Keratinocyte (primary cell): ENCODE results near the gene ATP2B2.

Experiments
- CTCF ChIP-seq, 3 experiments: IDR thresholded peaks in 1 of 3; conservative IDR thresholded peaks in 1 of 3; optimal IDR thresholded peaks in 1 of 3; 2 replicates in 2 of 3; 3 replicates in 1 of 3; pipeline versions ENCODE3 to v1.5.1; 2011; ENCODE audit warnings: low read length in 3 of 3, mild to moderate bottlenecking in 3 of 3, moderate library complexity in 2 of 3, control low read depth in 1 of 3, inconsistent platforms in 1 of 3; ENCODE audit not compliant: insufficient read depth in 2 of 3; ENCODE audit errors: extremely low read depth in 1 of 3
- EZH2 ChIP-seq: IDR thresholded peaks from one replicate; pipeline ENCODE4 v1.6.1; 2012; ENCODE audit warnings: inconsistent platforms, mild to moderate bottlenecking, low read length, moderate library complexity

GRCh38 chr3:10312391-10312790, 193.0 kb downstream of the ATP2B2 start:
- TF ChIP-seq CTCF (optimal IDR thresholded peaks at IDR 0.05 in 1 of 3, IDR thresholded peaks at IDR 0.05 in 1 of 3, conservative IDR thresholded peaks at IDR 0.05 in 1 of 3; ENCODE audit: extremely low read depth in 1 of 3, insufficient read depth in 2 of 3, low read length in 3 of 3) (no peak), EZH2 (no peak)
